CD14-positive monocyte (primary cell): Measurements from ENCODE around the gene ACSF3. TPM values are rescaled to one million over a fixed set of nuclear protein-coding genes. Genes with fewer than 3 reads are reported as not detected.

ENCODE experiments used
- DNase-seq, 3 donors: peaks; one replicate each; pipeline ENCODE4 v3.0.0-alpha.2; 2011 to 2022
- H2AFZ ChIP-seq: 2 replicates; pipeline ENCODE4 v1.6.0; 2012; ENCODE audit warnings: mild to moderate bottlenecking, low read depth, low read length, inconsistent platforms; ENCODE audit not compliant: insufficient read depth, poor library complexity, severe bottlenecking
- H3K27ac ChIP-seq, 2 donors: 1 replicate in 1 of 2; 2 replicates in 1 of 2; pipeline ENCODE4 v1.5.1; 2012 to 2013; ENCODE audit warnings: low read length in 2 of 2, control low read depth in 1 of 2, inconsistent platforms in 1 of 2, low read depth in 1 of 2, mild to moderate bottlenecking in 1 of 2
- H3K27me3 ChIP-seq, 2 donors: one replicate each; pipeline versions ENCODE4 v1.6.0 to v1.6.1; 2011 to 2013; ENCODE audit warnings: low read length in 2 of 2; ENCODE audit not compliant: control insufficient read depth in 2 of 2, insufficient read depth in 2 of 2
- H3K36me3 ChIP-seq, 2 donors: replicated peaks in 1 of 2; 1 replicate in 1 of 2; 2 replicates in 1 of 2; pipeline versions ENCODE4 v1.5.1 to v1.6.1; 2012 to 2013; ENCODE audit warnings: low read length in 2 of 2, control low read depth in 1 of 2, inconsistent platforms in 1 of 2, mild to moderate bottlenecking in 1 of 2; ENCODE audit not compliant: insufficient read depth in 2 of 2, control insufficient read depth in 1 of 2
- H3K4me1 ChIP-seq, 2 donors: 1 replicate in 1 of 2; 2 replicates in 1 of 2; pipeline versions ENCODE4 v1.5.1 to v1.6.1; 2012 to 2013; ENCODE audit warnings: low read length in 2 of 2, control low read depth in 1 of 2, inconsistent platforms in 1 of 2, mild to moderate bottlenecking in 1 of 2, moderate library complexity in 1 of 2; ENCODE audit not compliant: insufficient read depth in 2 of 2, control insufficient read depth in 1 of 2
- H3K4me2 ChIP-seq: replicated peaks from 2 replicates; pipeline ENCODE3; 2012; ENCODE audit warnings: low read length, moderate library complexity, mild to moderate bottlenecking; ENCODE audit not compliant: poor library complexity, severe bottlenecking; ENCODE audit errors: extremely low read depth
- H3K4me3 ChIP-seq, 3 experiments: fragments of 200-600 bp in 1 of 3; sonication (generic) in 1 of 3; replicated peaks in 1 of 3; 1 replicate in 2 of 3; 2 replicates in 1 of 3; pipeline ENCODE4 v1.5.1; 2011 to 2013; ENCODE audit warnings: low read length in 3 of 3, mild to moderate bottlenecking in 3 of 3, control low read depth in 2 of 3, low read depth in 2 of 3, inconsistent platforms in 1 of 3, moderate library complexity in 1 of 3
- H3K79me2 ChIP-seq: 2 replicates; pipeline ENCODE4 v1.6.0; 2012; ENCODE audit warnings: mild to moderate bottlenecking, control low read depth, inconsistent platforms, low read length, moderate library complexity; ENCODE audit not compliant: insufficient read depth
- H3K9ac ChIP-seq: 2 replicates; pipeline ENCODE4 v1.6.0; 2017; ENCODE audit warnings: low read length, mild to moderate bottlenecking; ENCODE audit not compliant: insufficient read depth, poor library complexity, severe bottlenecking
- H3K9me3 ChIP-seq, 2 donors: replicated peaks in 1 of 2; 1 replicate in 1 of 2; 2 replicates in 1 of 2; pipeline versions ENCODE4 v1.5.1 to v1.6.1; 2012 to 2013; ENCODE audit warnings: low read length in 2 of 2, control low read depth in 1 of 2; ENCODE audit not compliant: control insufficient read depth in 1 of 2, insufficient read depth in 1 of 2
- H4K20me1 ChIP-seq: 2 replicates; pipeline ENCODE4 v1.6.0; 2012; ENCODE audit warnings: mild to moderate bottlenecking, low read length, control low read depth, moderate library complexity; ENCODE audit not compliant: insufficient read depth
- H3K27ac Mint-ChIP-seq, 7 donors: one replicate each; pipeline ENCODE4 v1.8.0; 2020; ENCODE audit warnings: mild to moderate bottlenecking in 7 of 7, mixed read lengths in 7 of 7, moderate library complexity in 6 of 7, inconsistent platforms in 2 of 7
- H3K27me3 Mint-ChIP-seq, 3 donors: one replicate each; pipeline ENCODE4 v1.8.0; 2021 to 2022; ENCODE audit warnings: low read depth in 3 of 3, mild to moderate bottlenecking in 3 of 3, mixed read lengths in 3 of 3, moderate library complexity in 3 of 3, inconsistent platforms in 1 of 3
- H3K36me3 Mint-ChIP-seq, 2 donors: one replicate each; pipeline ENCODE4 v1.8.0; 2020; ENCODE audit warnings: mixed read lengths in 2 of 2, inconsistent platforms in 1 of 2, mild to moderate bottlenecking in 1 of 2
- H3K4me1 Mint-ChIP-seq: one replicate; pipeline ENCODE4 v1.8.0; 2020; ENCODE audit warnings: mild to moderate bottlenecking, mixed read lengths
- H3K4me3 Mint-ChIP-seq, 2 donors: one replicate each; pipeline ENCODE4 v1.8.0; 2020; ENCODE audit warnings: mild to moderate bottlenecking in 2 of 2, mixed read lengths in 2 of 2, moderate library complexity in 1 of 2
- H3K9me3 Mint-ChIP-seq, 7 donors: one replicate each; pipeline ENCODE4 v1.8.0; 2020 to 2022; ENCODE audit warnings: mixed read lengths in 7 of 7, mild to moderate bottlenecking in 6 of 7, moderate library complexity in 6 of 7, inconsistent platforms in 2 of 7
- WGBS: methylation state at CpG from one replicate; pipeline ENCODE4 v1.1.5; 2013; ENCODE audit warnings: missing lambda C conversion rate; ENCODE audit not compliant: insufficient coverage; 5-methylcytosine and 5-hydroxymethylcytosine counted together
- intact Hi-C, 2 donors: fragments of 100-400 bp; cut with micrococcal nuclease; formaldehyde crosslinking; loops; one replicate each; pipeline versions ENCODE4 v1.15.0 to v1.15.1; 2023
- polyA plus RNA-seq, 3 donors: library from polyadenylated mRNA; depleted of rRNA in 1 of 3; unstranded in 2 of 3; stranded (reverse) in 1 of 3; fragments of 300-500 nt in 2 of 3; fragments of >200 nt in 1 of 3; fragmentation: Illumina TruSeq in 2 of 3; gene quantifications; 1 replicate in 2 of 3; 2 replicates in 1 of 3; pipeline ENCODE4 v1.2.3, GENCODE V29; 2012 to 2021
- TF ChIP-seq, protein P1 (sequence below): fragments of 200-600 bp; IDR thresholded peaks from one replicate; pipeline ENCODE4 v1.8.0; 2022; ENCODE audit warnings: antibody characterized with exemption, mild to moderate bottlenecking

ACSF3 gene
- polyA plus RNA-seq, 3 donors, result 23.5 to 26.7 (median 26.4) TPM

DNA sequence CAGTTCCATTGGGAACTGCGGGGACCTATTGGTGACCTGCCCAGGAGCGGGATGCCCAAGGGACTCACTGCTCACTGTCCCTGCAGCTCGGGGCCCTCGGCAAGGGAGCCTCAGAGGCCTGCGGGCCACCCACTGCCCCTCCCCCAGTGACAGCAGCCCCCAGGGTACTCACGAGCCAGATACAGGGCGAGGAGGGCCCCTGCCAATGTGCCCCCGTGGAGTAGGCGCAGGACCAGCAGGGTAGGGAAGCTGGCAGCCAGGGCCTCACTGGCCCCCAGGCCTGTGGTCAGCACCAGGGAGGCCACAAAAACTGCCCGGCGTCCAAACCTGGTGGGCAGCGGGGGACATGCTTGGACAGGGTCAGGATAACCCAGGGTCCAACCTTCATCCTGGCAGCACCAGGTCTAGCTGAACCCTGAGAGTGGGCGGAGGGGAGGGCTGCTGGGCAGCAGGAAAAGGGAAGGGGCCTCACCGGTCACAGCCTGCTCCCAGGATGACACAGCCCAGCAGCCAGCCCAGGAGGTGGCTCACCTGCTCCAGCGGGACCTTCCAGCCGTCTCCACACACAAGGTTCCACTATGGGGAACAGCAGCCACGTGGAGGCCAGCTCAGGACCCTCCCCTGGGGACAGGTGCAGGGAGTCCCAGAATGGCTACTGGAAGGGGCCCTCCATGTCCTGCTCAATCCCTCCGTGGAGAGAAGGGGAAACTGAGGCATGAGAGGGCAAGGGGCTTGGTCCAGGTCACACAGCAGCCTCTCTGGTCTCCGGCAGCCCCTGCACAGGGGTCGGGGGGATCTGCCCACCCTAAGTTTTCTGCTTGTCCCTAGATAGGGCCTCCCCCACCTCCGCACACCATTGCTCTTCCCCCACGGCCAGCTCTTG is 105.8 kb downstream of the ACSF3 start:
- Histone ChIP-seq H3K9ac (no peak overlapping the region), H3K4me3 (peak overlapping the region in 1 of 3 experiments; percentile 47), H3K36me3 (no peaks in the 10 kb centered on the region), H3K4me1 (peaks cover 15 to 21% of the 10 kb centered on the region in 2 donors), H4K20me1 (no peaks in the 10 kb centered on the region), H3K27me3 (peaks cover 31 to 51% of the 10 kb centered on the region in 2 donors), H3K79me2 (no peaks in the 10 kb centered on the region), H3K4me2 (peak overlapping the region; percentile 65), H2AFZ (no peak overlapping the region), H3K9me3 (peaks cover 8 to 9% of the 10 kb centered on the region in 2 donors), H3K27ac (no peak overlapping the region)
- Mint-ChIP-seq H3K36me3 (peaks cover 3 to 6% of the 10 kb centered on the region in 2 donors), H3K4me1 (peaks cover 16% of the 10 kb centered on the region), H3K27me3 (peaks cover 44 to 64% (median 57%) of the 10 kb centered on the region in 3 donors), H3K27ac (peak overlapping the region in 1 of 7 donors; percentile 20), H3K4me3 (peak overlapping the region; percentile 64 to 83), H3K9me3 (peaks cover 3 to 20% (median 16%) of the 10 kb centered on the region in 7 donors)
- WGBS, result 92% methylated on average over 20 of the region's 22 CpGs
- TF ChIP-seq, protein P1, sequence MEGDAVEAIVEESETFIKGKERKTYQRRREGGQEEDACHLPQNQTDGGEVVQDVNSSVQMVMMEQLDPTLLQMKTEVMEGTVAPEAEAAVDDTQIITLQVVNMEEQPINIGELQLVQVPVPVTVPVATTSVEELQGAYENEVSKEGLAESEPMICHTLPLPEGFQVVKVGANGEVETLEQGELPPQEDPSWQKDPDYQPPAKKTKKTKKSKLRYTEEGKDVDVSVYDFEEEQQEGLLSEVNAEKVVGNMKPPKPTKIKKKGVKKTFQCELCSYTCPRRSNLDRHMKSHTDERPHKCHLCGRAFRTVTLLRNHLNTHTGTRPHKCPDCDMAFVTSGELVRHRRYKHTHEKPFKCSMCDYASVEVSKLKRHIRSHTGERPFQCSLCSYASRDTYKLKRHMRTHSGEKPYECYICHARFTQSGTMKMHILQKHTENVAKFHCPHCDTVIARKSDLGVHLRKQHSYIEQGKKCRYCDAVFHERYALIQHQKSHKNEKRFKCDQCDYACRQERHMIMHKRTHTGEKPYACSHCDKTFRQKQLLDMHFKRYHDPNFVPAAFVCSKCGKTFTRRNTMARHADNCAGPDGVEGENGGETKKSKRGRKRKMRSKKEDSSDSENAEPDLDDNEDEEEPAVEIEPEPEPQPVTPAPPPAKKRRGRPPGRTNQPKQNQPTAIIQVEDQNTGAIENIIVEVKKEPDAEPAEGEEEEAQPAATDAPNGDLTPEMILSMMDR, result no peak
- intact Hi-C loops, result loop anchor here in 1 of 2 donors (10.0 kb wide), 1 partner anchor 95 kb away; no protein-coding TSS in a partner anchor
- no peak for DNase-seq

DNA sequence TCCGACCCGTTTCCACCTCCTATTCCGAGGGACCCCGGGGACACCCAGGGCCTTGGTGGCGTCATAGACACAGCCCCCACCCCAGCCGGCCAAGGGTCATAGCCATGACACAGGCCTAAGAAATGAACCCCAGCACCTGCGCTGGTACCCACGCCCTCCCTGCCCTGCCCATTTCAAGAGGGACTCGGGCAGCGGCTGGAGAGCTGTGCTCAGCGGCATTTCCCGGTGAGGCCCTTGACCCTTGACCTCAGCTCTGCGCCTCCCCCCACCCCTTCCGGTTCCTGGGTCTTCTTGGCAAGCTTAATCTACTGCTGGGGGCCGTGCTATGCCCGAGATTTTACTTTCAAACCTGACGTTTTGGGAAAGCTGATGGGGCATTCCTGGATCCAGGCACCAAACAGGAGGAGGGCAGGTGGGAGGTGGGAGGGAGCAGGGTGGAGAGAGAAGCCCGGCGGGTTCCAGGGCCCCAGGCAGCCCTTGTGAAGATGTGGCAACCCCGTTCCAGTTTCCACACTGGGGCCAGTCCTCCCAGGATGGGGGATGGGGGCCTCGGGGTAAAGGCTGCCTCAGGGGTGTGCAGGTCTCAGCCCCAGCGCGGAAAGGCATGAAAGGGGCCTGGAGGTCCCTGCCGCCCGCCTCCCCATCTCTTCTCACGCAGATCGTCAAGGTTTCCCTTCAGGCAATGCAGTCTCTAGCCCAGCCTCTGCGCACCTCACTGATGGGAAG is 106.6 kb downstream of the ACSF3 start, which contains the start of gene SLC22A31:
Gene SLC22A31 (minus strand): TSS at position 414 of the 726 bp plus-strand sequence. CDS start 36 bp downstream, at position 378.
- no peak within 1 kb of the TSS for H3K27ac ChIP-seq
- H3K4me2 ChIP-seq, result peak within 1 kb of the TSS; percentile 65
- WGBS, result 28% methylated on average over 26 of the region's 28 CpGs
- H3K9me3 Mint-ChIP-seq, result peaks cover 3 to 20% (median 16%) of the 10 kb centered on the region in 7 donors
- H4K20me1 ChIP-seq, result no peaks in the 10 kb centered on the region
- intact Hi-C loops, result no loop called here
- H3K79me2 ChIP-seq, result no peaks in the 10 kb centered on the region
- H3K4me1 Mint-ChIP-seq, result peaks cover 16% of the 10 kb centered on the region
- peak within 1 kb of the TSS; percentile 64 to 83 for H3K4me3 Mint-ChIP-seq
- no peak within 1 kb of the TSS for H3K9ac ChIP-seq
- H3K36me3 ChIP-seq, result no peaks in the 10 kb centered on the region
- peak within 1 kb of the TSS in 1 of 3 experiments; percentile 47 for H3K4me3 ChIP-seq
- H3K27me3 Mint-ChIP-seq, result peaks cover 44 to 65% (median 59%) of the 10 kb centered on the region in 3 donors
- TF ChIP-seq, protein P1, result no peak
- H2AFZ ChIP-seq, result no peak within 1 kb of the TSS
- peak within 1 kb of the TSS in 1 of 7 donors; percentile 20 for H3K27ac Mint-ChIP-seq
- peak in 1 of 3 donors; percentile 5 for DNase-seq
- H3K4me1 ChIP-seq, result peaks cover 15 to 21% of the 10 kb centered on the region in 2 donors
- H3K27me3 ChIP-seq, result peaks cover 31 to 51% of the 10 kb centered on the region in 2 donors
- peaks cover 3 to 6% of the 10 kb centered on the region in 2 donors for H3K36me3 Mint-ChIP-seq
- peaks cover 8 to 9% of the 10 kb centered on the region in 2 donors for H3K9me3 ChIP-seq
